HL-60 (cell line): ENCODE measurements around the gene CHD9.

Experiments used
- DNase-seq, 2 experiments: peaks; one replicate each; pipeline ENCODE4 v3.0.0-alpha.2; 2010 to 2020; ENCODE audit warnings: low read depth in 1 of 2, low spot score in 1 of 2
- H3K27ac ChIP-seq: fragments of 250-450 bp; sonication (Bioruptor Pico); replicated peaks from 2 replicates; pipeline ENCODE4 v1.5.1; 2020; ENCODE audit warnings: mild to moderate bottlenecking, moderate library complexity
- H3K27me3 ChIP-seq: fragments of 250-450 bp; sonication (Bioruptor Pico); 2 replicates; pipeline ENCODE4 v1.5.1; 2021; ENCODE audit warnings: mild to moderate bottlenecking, moderate library complexity; ENCODE audit not compliant: insufficient read depth, poor library complexity, severe bottlenecking
- H3K4me3 ChIP-seq: replicated peaks from 2 replicates; pipeline ENCODE4 v1.5.1; 2011; ENCODE audit warnings: mild to moderate bottlenecking, control low read depth, low read length; ENCODE audit not compliant: insufficient read depth
- CTCF ChIP-seq: IDR thresholded peaks from one replicate; pipeline ENCODE4 v1.5.1; 2011; ENCODE audit warnings: low read length, control low read depth, inconsistent platforms; ENCODE audit not compliant: insufficient read depth
- GABPA ChIP-seq: IDR thresholded peaks from 2 replicates; pipeline ENCODE4 v1.6.1; 2012; ENCODE audit warnings: low read depth
- POLR2AphosphoS5 ChIP-seq: IDR thresholded peaks from 2 replicates; pipeline ENCODE4 v1.6.1; 2012; ENCODE audit warnings: low read depth
- REST ChIP-seq: IDR thresholded peaks from 2 replicates; pipeline ENCODE4 v1.6.1; 2012; ENCODE audit warnings: low read depth; ENCODE audit not compliant: insufficient replicate concordance
- SPI1 ChIP-seq: IDR thresholded peaks from 2 replicates; pipeline ENCODE4 v1.6.1; 2012; ENCODE audit warnings: low read depth, mild to moderate bottlenecking, borderline replicate concordance

Gene CHD9

DNA sequence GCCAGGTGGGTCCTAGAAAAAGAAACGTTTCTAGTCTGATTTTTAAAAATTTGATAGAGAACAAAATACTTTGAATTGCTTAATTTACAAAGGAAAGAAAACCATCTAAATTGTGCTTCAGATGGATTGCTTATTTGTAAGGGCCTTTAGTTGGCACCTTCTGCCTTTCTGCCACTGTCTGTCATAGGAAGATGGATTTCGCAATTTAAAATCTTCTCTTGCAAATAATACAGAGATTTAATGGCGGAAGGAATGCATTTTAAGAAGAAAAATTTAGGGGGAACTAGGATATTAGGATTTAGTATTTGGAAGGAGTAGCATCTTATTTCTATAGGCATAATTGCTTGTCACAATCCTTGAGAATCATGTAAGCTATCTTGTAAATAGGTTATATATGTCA is 204.0 kb downstream of the CHD9 start:
- no peak for TF ChIP-seq CTCF
- TF ChIP-seq REST, result no peak
- no peak for TF ChIP-seq SPI1
- no peak for TF ChIP-seq GABPA
- no peak for TF ChIP-seq POLR2AphosphoS5
- no peaks in the 10 kb centered on the region for H3K27me3 ChIP-seq
- no peak for DNase-seq
- H3K27ac ChIP-seq, result no peak overlapping the region
- no peak overlapping the region for H3K4me3 ChIP-seq

DNA sequence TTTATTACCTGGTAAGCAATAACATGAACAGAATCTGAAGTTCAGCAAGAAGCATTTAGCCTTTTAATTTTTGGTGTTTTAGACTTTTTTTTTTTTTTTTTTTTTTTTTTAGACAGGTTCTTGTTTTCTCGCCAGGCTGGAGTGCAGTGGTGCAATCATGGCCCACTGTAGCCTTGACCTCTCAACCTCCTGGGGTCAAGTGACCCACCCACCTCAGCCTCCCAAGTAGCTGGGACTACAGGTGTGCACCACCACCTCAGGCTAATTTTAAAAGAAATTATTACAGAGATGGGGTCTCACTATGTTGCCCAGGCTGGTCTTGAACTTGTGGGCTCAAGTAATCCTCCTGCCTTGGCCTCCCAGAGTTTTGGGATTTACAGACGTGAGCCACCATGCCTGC is 206.5 kb downstream of the CHD9 start:
- no peak overlapping the region for H3K4me3 ChIP-seq
- TF ChIP-seq REST (no peak), CTCF (no peak), POLR2AphosphoS5 (no peak), SPI1 (no peak), GABPA (no peak)
- DNase-seq, result no peak
- no peaks in the 10 kb centered on the region for H3K27me3 ChIP-seq
- H3K27ac ChIP-seq, result no peak overlapping the region

GRCh38 chr16:53262645-53263044 is 207.9 kb downstream of the CHD9 start:
- H3K4me3 ChIP-seq, result no peak overlapping the region
- TF ChIP-seq REST, result no peak
- TF ChIP-seq SPI1, result no peak
- no peak for TF ChIP-seq CTCF
- no peak for TF ChIP-seq POLR2AphosphoS5
- no peak for TF ChIP-seq GABPA
- no peaks in the 10 kb centered on the region for H3K27me3 ChIP-seq
- DNase-seq, result no peak
- no peak overlapping the region for H3K27ac ChIP-seq
